ENCODE data around the gene PMEPA1. TPM values are rescaled to one million over a fixed set of nuclear protein-coding genes. Genes with fewer than 3 reads are reported as not detected.

Gene PMEPA1
- total RNA-seq, 4 donors from 2014 or later = 9.6 to 47.5 (median 18.9) TPM

- H3K4me1 ChIP-seq = peaks cover 0 to 82% (median 26%) of the 10 kb centered on the region in 3 donors
- no peaks in the 10 kb centered on the region for H3K36me3 ChIP-seq
- H3K27me3 ChIP-seq = no peaks in the 10 kb centered on the region
- ATAC-seq = no peak
- no peaks in the 10 kb centered on the region for H3K9me3 ChIP-seq
- WGBS, 2 donors (ENCODE audit: low coverage in 1 of 2) = 66 to 78% methylated on average over 5 to 7 of the region's 20 CpGs
- no peak overlapping the region for H3K4me3 ChIP-seq
- TF ChIP-seq EP300 (IDR thresholded peaks at IDR 0.05) (no peak), CTCF (IDR thresholded peaks at IDR 0.05) (no peak), POLR2AphosphoS5 (IDR thresholded peaks at IDR 0.05) (no peak), POLR2A (IDR thresholded peaks at IDR 0.05) (no peak)
- H3K27ac ChIP-seq = peak overlapping the region in 1 of 4 donors; percentile 8
Observed at GRCh38 chr20:57693002-57693582, 16.7 kb downstream of the PMEPA1 start.

- no peak for TF ChIP-seq CTCF (IDR thresholded peaks at IDR 0.05)
- TF ChIP-seq POLR2AphosphoS5 (IDR thresholded peaks at IDR 0.05) = no peak
- TF ChIP-seq POLR2A (IDR thresholded peaks at IDR 0.05) = no peak
- no peak for TF ChIP-seq EP300 (IDR thresholded peaks at IDR 0.05)
- H3K4me1 ChIP-seq = peaks cover 0 to 89% (median 26%) of the 10 kb centered on the region in 3 donors
- H3K27ac ChIP-seq = peak overlapping the region in 1 of 4 donors; percentile 1
- WGBS, 2 donors (ENCODE audit: low coverage in 1 of 2) = 100% methylated on average over 2 of the region's 10 CpGs; no CpG with 5 or more reads in 1 of the 2 donors
- no peaks in the 10 kb centered on the region for H3K36me3 ChIP-seq
- no peak overlapping the region for H3K4me3 ChIP-seq
- H3K27me3 ChIP-seq = no peaks in the 10 kb centered on the region
- no peaks in the 10 kb centered on the region for H3K9me3 ChIP-seq
- ATAC-seq = no peak
Observed at GRCh38 chr20:57692393-57692792, 17.4 kb downstream of the PMEPA1 start.

DNA sequence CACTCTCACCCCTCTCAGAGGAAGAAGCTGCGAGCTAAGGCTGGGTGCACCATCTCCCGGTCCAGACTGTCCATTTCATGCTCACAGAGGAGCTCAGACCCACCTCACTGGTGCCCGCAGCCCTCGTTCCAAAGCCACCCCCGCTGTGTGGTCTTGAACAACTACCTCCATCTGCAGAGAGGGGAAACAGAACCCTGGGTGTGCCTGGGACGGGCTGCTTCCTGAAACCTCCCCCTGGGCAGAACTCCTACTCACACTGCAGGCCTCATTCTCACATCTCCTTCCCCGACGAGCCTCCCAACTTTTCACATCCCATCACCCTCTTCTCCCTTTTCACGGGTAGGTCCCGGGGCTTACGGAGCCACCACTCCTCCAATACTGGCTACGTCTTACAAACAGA, 18.1 kb downstream of the PMEPA1 start:
- H3K4me1 ChIP-seq = peaks cover 0 to 94% (median 26%) of the 10 kb centered on the region in 3 donors
- no peaks in the 10 kb centered on the region for H3K36me3 ChIP-seq
- 73 to 77% methylated on average over 5 to 8 of the region's 12 CpGs for WGBS, 2 donors (ENCODE audit: low coverage in 1 of 2)
- TF ChIP-seq EP300 (IDR thresholded peaks at IDR 0.05) = no peak
- H3K4me3 ChIP-seq = no peak overlapping the region
- no peaks in the 10 kb centered on the region for H3K9me3 ChIP-seq
- H3K27me3 ChIP-seq = no peaks in the 10 kb centered on the region
- ATAC-seq = no peak
- H3K27ac ChIP-seq = peak overlapping the region in 1 of 4 donors; percentile 1

DNA sequence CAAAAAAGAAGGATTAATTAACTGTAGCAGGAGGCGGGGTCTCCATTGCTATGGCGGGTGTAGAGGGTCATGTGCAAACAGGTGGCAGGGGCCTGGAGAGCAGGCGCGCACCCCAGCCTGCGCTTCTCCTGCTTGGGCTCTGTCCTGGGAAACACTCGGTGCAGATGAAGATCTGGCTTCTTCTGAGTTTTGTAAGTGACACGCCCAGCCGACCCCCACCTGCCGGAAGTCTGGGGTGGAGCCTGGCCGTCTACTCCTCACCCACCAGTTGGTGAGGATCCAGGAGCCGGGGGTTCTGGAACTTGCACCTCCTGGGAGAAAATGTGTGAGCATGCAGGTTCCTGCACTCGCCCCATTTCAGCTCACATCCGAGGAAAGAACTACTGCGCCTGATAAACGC, 19.3 kb downstream of the PMEPA1 start:
- Histone ChIP-seq H3K4me3 (no peak overlapping the region), H3K27me3 (no peaks in the 10 kb centered on the region), H3K4me1 (peaks cover 0 to 94% (median 34%) of the 10 kb centered on the region in 3 donors), H3K27ac (no peak overlapping the region), H3K9me3 (no peaks in the 10 kb centered on the region), H3K36me3 (no peaks in the 10 kb centered on the region)
- TF ChIP-seq CTCF (IDR thresholded peaks at IDR 0.05) (no peak), POLR2AphosphoS5 (IDR thresholded peaks at IDR 0.05) (no peak), POLR2A (IDR thresholded peaks at IDR 0.05) (no peak), EP300 (IDR thresholded peaks at IDR 0.05) (no peak)
- no peak for ATAC-seq
- WGBS, 2 donors (ENCODE audit: low coverage in 1 of 2) = 95 to 100% methylated on average over 1 to 6 of the region's 15 CpGs

GRCh38 chr20:57689745-57690481, 19.9 kb downstream of the PMEPA1 start:
- TF ChIP-seq CTCF (IDR thresholded peaks at IDR 0.05) (no peak), POLR2AphosphoS5 (IDR thresholded peaks at IDR 0.05) (no peak), POLR2A (IDR thresholded peaks at IDR 0.05) (no peak), EP300 (IDR thresholded peaks at IDR 0.05) (no peak)
- Histone ChIP-seq H3K4me3 (no peak overlapping the region), H3K27ac (peak overlapping the region in 2 of 4 donors; percentile 48 to 54), H3K9me3 (no peaks in the 10 kb centered on the region), H3K27me3 (no peaks in the 10 kb centered on the region), H3K36me3 (no peaks in the 10 kb centered on the region), H3K4me1 (peaks cover 0 to 94% (median 40%) of the 10 kb centered on the region in 3 donors)
- WGBS, 2 donors (ENCODE audit: low coverage in 1 of 2) = 77 to 83% methylated on average over 6 to 10 of the region's 23 CpGs
- no peak for ATAC-seq
